ENCODE data around the gene CEP128.
"Not testable (repeated sequence)": the region's sequence is repeated elsewhere in the genome, so short reads cannot be mapped to it uniquely, and the experiment has no call there.

CEP128 gene

DNA sequence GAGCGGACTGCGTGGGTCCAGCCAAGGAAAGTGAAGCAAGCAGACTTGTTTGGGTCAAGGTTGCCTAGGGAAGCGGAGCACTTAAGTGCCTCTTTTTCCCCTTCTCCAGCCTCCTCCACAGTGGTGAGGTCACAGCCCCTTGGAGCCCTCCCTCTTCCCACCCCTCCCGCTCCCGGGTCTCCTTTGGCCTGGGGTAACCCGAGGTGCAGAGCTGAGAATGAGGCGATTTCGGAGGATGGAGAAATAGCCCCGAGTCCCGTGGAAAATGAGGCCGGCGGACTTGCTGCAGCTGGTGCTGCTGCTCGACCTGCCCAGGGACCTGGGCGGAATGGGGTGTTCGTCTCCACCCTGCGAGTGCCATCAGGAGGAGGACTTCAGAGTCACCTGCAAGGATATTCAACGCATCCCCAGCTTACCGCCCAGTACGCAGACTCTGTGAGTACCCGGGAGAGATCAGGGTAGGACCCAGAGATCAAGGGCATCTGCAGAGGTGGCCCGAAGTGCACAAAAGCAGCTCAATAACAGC lies 13.9 kb upstream of the CEP128 start, which contains the start of gene TSHR:
TSS of gene TSHR (plus strand) at position 206 of the 526 bp plus-strand sequence. CDS start at position 266, 60 bp downstream.
- TF ChIP-seq, protein P1, sequence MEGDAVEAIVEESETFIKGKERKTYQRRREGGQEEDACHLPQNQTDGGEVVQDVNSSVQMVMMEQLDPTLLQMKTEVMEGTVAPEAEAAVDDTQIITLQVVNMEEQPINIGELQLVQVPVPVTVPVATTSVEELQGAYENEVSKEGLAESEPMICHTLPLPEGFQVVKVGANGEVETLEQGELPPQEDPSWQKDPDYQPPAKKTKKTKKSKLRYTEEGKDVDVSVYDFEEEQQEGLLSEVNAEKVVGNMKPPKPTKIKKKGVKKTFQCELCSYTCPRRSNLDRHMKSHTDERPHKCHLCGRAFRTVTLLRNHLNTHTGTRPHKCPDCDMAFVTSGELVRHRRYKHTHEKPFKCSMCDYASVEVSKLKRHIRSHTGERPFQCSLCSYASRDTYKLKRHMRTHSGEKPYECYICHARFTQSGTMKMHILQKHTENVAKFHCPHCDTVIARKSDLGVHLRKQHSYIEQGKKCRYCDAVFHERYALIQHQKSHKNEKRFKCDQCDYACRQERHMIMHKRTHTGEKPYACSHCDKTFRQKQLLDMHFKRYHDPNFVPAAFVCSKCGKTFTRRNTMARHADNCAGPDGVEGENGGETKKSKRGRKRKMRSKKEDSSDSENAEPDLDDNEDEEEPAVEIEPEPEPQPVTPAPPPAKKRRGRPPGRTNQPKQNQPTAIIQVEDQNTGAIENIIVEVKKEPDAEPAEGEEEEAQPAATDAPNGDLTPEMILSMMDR (IDR thresholded peaks at IDR 0.05; ENCODE audit: control insufficient read depth, insufficient read depth, low read depth, low read length, missing control alignments), result no peak
- H3K4me3 ChIP-seq (ENCODE audit: control insufficient read depth, low read depth, low read length), result peak within 1 kb of the TSS; percentile 52
- DNase-seq (ENCODE audit: low read depth), result no peak

DNA sequence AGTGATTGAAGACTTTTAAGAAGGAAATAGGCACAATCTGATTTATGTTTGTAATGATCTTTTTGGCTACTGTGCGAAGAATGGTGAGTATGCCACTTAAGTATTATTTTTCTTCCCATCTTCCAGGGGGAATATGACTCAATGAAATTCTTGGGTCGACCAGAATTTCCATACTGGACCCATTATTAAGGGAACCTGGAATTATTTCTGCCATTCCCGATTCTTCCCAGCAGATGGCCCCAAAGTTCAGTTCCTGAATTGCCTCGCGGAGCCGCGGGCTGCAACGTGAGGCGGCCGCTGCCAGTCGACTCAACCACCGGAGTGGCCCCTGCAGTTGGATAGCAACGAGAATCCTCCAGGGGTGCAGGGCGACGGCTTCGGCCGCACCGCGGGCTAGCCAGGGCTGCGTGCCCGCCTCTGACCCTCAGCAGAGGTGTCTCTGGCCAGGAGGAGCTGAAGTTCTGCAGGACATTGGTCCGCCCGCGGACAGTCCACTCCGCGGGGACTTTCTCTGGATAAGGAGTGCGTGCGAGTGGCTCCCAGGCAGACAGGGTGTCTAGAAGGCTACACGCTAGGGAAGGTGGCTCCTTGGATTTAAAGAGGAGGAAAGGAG lies 13.3 kb upstream of the CEP128 start:
- TF ChIP-seq, protein P1 (IDR thresholded peaks at IDR 0.05; ENCODE audit: control insufficient read depth, insufficient read depth, low read depth, low read length, missing control alignments), result peak; percentile 80
- DNase-seq (ENCODE audit: low read depth), result no peak
- peak overlapping the region; percentile 52 for H3K4me3 ChIP-seq (ENCODE audit: control insufficient read depth, low read depth, low read length)

DNA sequence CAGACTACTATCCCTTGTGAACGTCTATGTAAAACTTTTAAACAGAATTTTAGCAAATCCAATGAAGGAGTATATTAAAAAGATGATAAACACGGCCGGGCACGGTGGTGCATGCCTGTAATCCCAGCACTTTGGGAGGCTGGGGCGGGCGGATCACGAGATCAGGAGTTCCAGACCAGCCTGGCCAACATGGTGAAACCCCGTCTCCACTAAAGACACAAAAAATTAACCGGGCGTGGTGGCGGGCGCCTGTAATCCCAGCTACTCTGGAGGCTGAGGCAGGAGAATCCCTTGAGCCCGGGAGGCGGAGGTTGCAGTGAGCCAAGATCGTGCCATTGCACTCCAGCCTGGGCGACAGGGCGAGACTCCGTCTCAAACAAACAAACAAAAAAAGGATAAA lies 11.7 kb upstream of the CEP128 start:
- DNase-seq (ENCODE audit: low read depth); H3K4me3 ChIP-seq (ENCODE audit: control insufficient read depth, low read depth, low read length): not testable (repeated sequence)

DNA sequence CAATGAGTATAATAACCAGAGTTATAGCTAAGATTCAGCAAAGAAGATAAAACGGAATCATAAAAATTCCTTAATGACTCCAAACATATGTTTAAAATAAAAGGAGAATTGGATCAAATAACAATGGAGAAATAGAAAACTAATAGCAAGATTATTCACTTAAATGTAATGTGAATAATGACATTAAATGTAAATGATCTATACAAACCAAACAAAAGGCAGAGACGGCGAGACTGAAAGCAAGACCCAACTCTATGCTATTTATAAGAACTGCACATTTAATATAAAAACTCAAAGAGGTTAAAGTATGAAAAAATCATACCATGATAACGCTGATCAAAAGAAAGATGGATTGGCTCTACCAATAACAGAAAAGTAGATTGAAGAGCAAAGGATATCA lies 10.0 kb upstream of the CEP128 start:
- H3K4me3 ChIP-seq (ENCODE audit: control insufficient read depth, low read depth, low read length), result no peak overlapping the region
- no peak for DNase-seq (ENCODE audit: low read depth)
- TF ChIP-seq, protein P1 (IDR thresholded peaks at IDR 0.05; ENCODE audit: control insufficient read depth, insufficient read depth, low read depth, low read length, missing control alignments), result no peak

DNA sequence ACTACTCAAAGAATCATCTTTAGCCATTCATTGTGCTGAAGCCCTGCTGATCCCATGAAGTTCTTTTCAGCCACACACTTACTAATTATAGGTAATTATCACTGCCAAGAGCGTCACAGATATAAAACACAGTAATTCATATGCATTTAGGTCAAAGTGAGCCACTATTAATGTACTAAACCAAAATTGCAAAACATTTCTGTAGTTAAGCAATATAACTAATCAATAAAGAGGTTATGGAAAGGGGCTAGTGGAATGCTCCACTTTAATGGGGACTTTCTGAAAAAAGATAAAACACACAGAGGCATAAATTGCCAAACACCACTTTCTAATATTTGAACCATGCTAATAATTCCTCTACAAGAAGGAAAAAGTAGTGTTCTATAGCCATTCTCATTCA lies 6.8 kb upstream of the CEP128 start:
- no peak for DNase-seq (ENCODE audit: low read depth)
- H3K4me3 ChIP-seq (ENCODE audit: control insufficient read depth, low read depth, low read length), result no peak overlapping the region
- TF ChIP-seq, protein P1 (IDR thresholded peaks at IDR 0.05; ENCODE audit: control insufficient read depth, insufficient read depth, low read depth, low read length, missing control alignments), result no peak

DNA sequence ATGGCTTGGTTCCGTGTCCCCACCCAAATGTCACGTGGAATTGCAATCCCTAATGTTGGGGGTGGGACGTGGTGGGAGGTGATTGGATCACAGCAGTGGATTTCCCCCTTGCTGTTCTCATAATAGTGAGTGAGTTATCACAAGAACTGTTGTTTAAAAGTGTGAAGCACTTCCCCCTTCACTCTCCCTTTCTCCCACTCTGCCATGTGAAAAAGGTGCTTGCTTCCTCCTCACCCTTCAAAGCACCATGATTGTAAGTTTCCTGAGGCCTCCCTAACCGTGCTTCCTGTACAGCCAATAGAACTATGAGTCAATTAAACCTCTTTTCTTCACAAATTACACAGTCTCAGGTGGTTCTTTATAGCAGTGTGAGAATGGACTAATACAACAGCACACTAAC lies 5.3 kb upstream of the CEP128 start:
- no peak overlapping the region for H3K4me3 ChIP-seq (ENCODE audit: control insufficient read depth, low read depth, low read length)
- TF ChIP-seq, protein P1 (IDR thresholded peaks at IDR 0.05; ENCODE audit: control insufficient read depth, insufficient read depth, low read depth, low read length, missing control alignments), result no peak
- DNase-seq (ENCODE audit: low read depth), result no peak

DNA sequence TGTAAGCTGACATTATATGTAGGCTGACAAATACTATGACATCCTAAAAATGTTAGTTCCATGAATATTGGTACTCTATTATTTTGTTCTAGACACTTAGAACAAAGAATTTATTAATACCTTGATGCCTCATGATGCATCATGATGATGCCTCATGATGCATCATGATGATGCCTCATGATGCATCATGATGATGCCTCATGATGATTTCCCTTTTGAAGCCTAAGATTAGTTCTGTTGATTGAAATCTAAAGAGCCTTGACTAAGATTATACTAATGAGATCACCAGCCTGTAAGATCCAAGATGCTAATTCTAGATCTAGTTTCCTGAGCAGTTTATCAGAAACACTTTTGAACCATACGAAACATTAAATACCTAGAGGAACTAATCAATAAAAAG lies 4.6 kb upstream of the CEP128 start:
- no peak overlapping the region for H3K4me3 ChIP-seq (ENCODE audit: control insufficient read depth, low read depth, low read length)
- TF ChIP-seq, protein P1 (IDR thresholded peaks at IDR 0.05; ENCODE audit: control insufficient read depth, insufficient read depth, low read depth, low read length, missing control alignments), result no peak
- DNase-seq (ENCODE audit: low read depth), result no peak
